Heart right ventricle (tissue), 16 donors: ENCODE measurements around the gene LRRC9. TPM values are rescaled to one million over a fixed set of nuclear protein-coding genes. Genes with fewer than 3 reads are reported as not detected.

Source experiments
- ATAC-seq, 8 donors: fragments of 200-7000 bp; cut with Tn5 transposase; one replicate each; pipeline ENCODE4 v1.9.1; 2020; ENCODE audit warnings: mild to moderate bottlenecking in 8 of 8, moderate library complexity in 8 of 8, moderate number of reproducible peaks in 1 of 8
- DNase-seq, 2 donors: peaks; one replicate each; pipeline ENCODE4 v3.0.0-alpha.2; 2020
- H3K27ac ChIP-seq, 10 donors: fragments of 200-600 bp; sonication (generic) in 2 of 10; one replicate each; pipeline versions ENCODE4 v1.5.0 to v1.8.0; 2020 to 2022; ENCODE audit warnings: mild to moderate bottlenecking in 3 of 10
- H3K27me3 ChIP-seq, 7 donors: fragments of 200-600 bp; one replicate each; pipeline ENCODE4 v1.8.0; 2021 to 2022; ENCODE audit warnings: mild to moderate bottlenecking in 2 of 7
- H3K36me3 ChIP-seq, 9 donors: fragments of 200-600 bp; sonication (generic) in 1 of 9; one replicate each; pipeline versions ENCODE4 v1.5.0 to v1.8.0; 2020 to 2022; ENCODE audit warnings: mild to moderate bottlenecking in 2 of 9
- H3K4me1 ChIP-seq, 9 donors: fragments of 200-600 bp; sonication (generic) in 1 of 9; one replicate each; pipeline versions ENCODE4 v1.5.0 to v1.8.0; 2020 to 2022; ENCODE audit warnings: mild to moderate bottlenecking in 4 of 9
- H3K4me3 ChIP-seq, 10 donors: fragments of 200-600 bp; sonication (generic) in 2 of 10; one replicate each; pipeline versions ENCODE4 v1.5.0 to v1.8.0; 2020 to 2022; ENCODE audit warnings: mild to moderate bottlenecking in 7 of 10, moderate library complexity in 2 of 10
- H3K9me3 ChIP-seq, 11 donors: fragments of 200-600 bp in 10 of 11; sonication (generic) in 2 of 11; one replicate each; pipeline versions ENCODE4 v1.5.0 to v1.8.0; 2013 to 2022; ENCODE audit warnings: mild to moderate bottlenecking in 2 of 11, control low read depth in 1 of 11, moderate library complexity in 1 of 11
- WGBS, 2 donors: extraction: QIAGEN DNeasy Blood & Tissue Kit; methylation state at CpG; one replicate each; pipeline ENCODE4 v1.1.7; 2013; ENCODE audit warnings: inconsistent platforms in 1 of 2; 5-methylcytosine and 5-hydroxymethylcytosine counted together
- intact Hi-C, 10 donors: fragments of 100-400 bp; cut with DNase I; formaldehyde crosslinking; loops; one replicate each; pipeline versions ENCODE4 v1.11.1 to v1.14.2; 2022
- polyA plus RNA-seq, 2 donors: library from polyadenylated mRNA; stranded (reverse); fragments of 200-250 nt; gene quantifications; one replicate each; pipeline ENCODE4 v1.2.3, GENCODE V29; 2013
- total RNA-seq, 10 donors: library from RNA; stranded (reverse); fragmentation: NEBNext Ultra II Directional in 3 of 10; extraction: Animal tissue kit (Norgen Biotek cat#: 25700) in 3 of 10; gene quantifications; one replicate each; pipeline versions ENCODE4 v1.2.1 to v1.2.4, GENCODE V29; 2021 to 2023
- TF ChIP-seq, protein P1 (sequence below), 9 donors: fragments of 200-600 bp; sonication (generic) in 2 of 9; IDR thresholded peaks; one replicate each; pipeline versions ENCODE4 v1.5.0 to v1.8.0; 2021 to 2022; ENCODE audit warnings: antibody characterized with exemption in 9 of 9, mild to moderate bottlenecking in 5 of 9, moderate library complexity in 1 of 9
- donor health status: Arrhythmogenic right ventricular cardiomyopathy.
- donor health status: ischemic (EF 13 %, LVEDD 7.1; RV severe dilation, severe dysfunction).
- donor health status: healthy with polysubstance abuse.
- donor health status: DM: no; HTN: yes; CAD: no.
- donor health status: DM: no; HTN: no; CAD: no.
- donor health status: ischemic (EF 25% LVEDD 6.9; RV normal size, moderate dysfunction).
- donor health status: ischemic (EF 25% LVEDD 5.7; RV mildly dilated, moderate dysfunction).
- donor health status: healthy.
- donor health status: DM: yes; HTN: yes; CAD: no.
- donor health status: Ischemic cardiomyopathy.
- donor health status: ischemic (EF 35%, LVEDD 5.7; RV mildly dilated, moderate dysfunction).
- donor health status: nonischemic (EF 11% LVEDD 7.7; RV severe dilation, severe dysfunction).
- donor health status: DM: yes; HTN: yes; CAD: no.
- donor health status: PGD.
- donor health status: ischemic (EF 29% LVEDD 5.4; RV normal size, mild dysfunction).
- donor health status: nonischemic (EF 23%, LVEDD 6.1; RV moderate dilation, normal function).

The LRRC9 gene
- total and polyA plus RNA-seq, 12 donors: 0.01 to 1.7 (median 0.22) TPM; not detected in 4

DNA sequence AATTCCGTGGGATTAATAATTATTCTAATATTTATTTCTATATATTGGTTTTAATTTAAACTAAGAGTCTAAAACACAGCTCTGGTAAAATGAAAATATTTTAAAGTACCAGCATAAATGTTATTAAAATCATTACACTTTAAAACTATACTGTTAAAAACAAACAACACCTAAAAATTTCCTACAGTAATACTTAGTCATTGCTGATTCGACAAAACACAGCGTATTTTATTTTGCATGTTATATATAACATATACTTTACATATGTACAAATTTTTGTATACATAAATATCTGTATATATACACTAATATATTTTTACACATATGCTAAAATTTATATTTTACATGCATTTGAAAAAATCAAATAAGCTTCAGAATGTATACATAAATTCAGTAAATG lies 165.7 kb downstream of the LRRC9 start:
- Histone ChIP-seq H3K4me1 (peaks cover 0 to 5% (median 0%) of the 10 kb centered on the region in 9 donors), H3K27me3 (no peaks in the 10 kb centered on the region), H3K4me3 (no peak overlapping the region), H3K9me3 (no peaks in the 10 kb centered on the region), H3K36me3 (no peaks in the 10 kb centered on the region), H3K27ac (no peak overlapping the region)
- no peak for DNase-seq
- ATAC-seq: no peak
- WGBS, 2 donors: 95 to 96% methylated on average over 3 of the region's 3 CpGs
- intact Hi-C loops: no loop called here
- TF ChIP-seq, protein P1, sequence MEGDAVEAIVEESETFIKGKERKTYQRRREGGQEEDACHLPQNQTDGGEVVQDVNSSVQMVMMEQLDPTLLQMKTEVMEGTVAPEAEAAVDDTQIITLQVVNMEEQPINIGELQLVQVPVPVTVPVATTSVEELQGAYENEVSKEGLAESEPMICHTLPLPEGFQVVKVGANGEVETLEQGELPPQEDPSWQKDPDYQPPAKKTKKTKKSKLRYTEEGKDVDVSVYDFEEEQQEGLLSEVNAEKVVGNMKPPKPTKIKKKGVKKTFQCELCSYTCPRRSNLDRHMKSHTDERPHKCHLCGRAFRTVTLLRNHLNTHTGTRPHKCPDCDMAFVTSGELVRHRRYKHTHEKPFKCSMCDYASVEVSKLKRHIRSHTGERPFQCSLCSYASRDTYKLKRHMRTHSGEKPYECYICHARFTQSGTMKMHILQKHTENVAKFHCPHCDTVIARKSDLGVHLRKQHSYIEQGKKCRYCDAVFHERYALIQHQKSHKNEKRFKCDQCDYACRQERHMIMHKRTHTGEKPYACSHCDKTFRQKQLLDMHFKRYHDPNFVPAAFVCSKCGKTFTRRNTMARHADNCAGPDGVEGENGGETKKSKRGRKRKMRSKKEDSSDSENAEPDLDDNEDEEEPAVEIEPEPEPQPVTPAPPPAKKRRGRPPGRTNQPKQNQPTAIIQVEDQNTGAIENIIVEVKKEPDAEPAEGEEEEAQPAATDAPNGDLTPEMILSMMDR (IDR thresholded peaks at IDR 0.05): no peak

DNA sequence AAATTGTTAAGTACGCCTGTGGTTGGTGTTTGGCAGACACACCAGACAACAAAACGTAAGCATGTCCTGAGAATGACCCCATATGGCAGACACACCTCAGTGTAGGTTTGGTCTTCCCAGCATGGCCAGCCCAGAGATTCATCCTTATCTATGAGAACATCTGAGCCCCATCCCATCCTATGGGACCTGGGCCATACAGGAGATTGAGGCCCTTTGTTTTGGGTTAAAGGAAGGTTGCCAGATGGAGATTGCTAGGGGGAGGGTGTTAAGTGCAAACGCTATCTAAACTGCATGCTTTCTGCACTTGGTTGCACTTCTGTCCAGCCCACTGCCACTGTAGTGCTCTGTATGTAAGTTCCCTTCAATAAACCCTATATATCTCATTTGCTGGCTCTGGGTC lies 167.7 kb downstream of the LRRC9 start:
- ATAC-seq: no peak
- H3K4me3 ChIP-seq: no peak overlapping the region

DNA sequence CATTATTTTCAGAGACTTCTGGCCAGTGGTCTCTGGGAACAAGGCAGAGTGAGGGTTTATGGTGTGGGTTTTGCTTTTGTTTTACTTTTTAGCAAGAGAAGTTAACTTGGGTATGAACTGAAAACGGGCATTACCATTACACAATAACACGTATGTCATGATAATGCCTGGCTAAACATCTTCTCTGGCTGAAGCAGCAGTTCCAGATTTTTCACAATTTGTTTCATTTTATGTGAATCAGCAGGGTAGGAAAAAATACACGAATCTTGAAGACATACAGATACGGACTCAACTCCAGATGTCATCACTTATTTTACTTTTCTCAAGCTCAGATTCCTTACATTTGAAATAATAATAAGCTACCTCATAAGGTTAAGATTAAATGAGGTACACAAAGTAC lies 169.3 kb downstream of the LRRC9 start:
- H3K4me1 ChIP-seq: peaks cover 0 to 21% (median 13%) of the 10 kb centered on the region in 9 donors
- no peaks in the 10 kb centered on the region for H3K9me3 ChIP-seq
- TF ChIP-seq, protein P1 (IDR thresholded peaks at IDR 0.05): no peak
- DNase-seq: no peak
- 61 to 72% methylated on average over 4 of the region's 4 CpGs for WGBS, 2 donors
- H3K27ac ChIP-seq: no peak overlapping the region
- no peaks in the 10 kb centered on the region for H3K27me3 ChIP-seq
- intact Hi-C loops: no loop called here
- H3K36me3 ChIP-seq: no peaks in the 10 kb centered on the region
- H3K4me3 ChIP-seq: no peak overlapping the region
- no peak for ATAC-seq

More for the DNA sequence above, 167.7 kb downstream of the LRRC9 start:
- H3K27me3 ChIP-seq: no peaks in the 10 kb centered on the region
- H3K36me3 ChIP-seq: no peaks in the 10 kb centered on the region
- intact Hi-C loops: no loop called here
- H3K4me1 ChIP-seq: peaks cover 0 to 8% (median under 1%) of the 10 kb centered on the region in 9 donors
- no peak for DNase-seq
- no peaks in the 10 kb centered on the region for H3K9me3 ChIP-seq
- 44 to 83% methylated on average over 3 of the region's 3 CpGs for WGBS, 2 donors
- TF ChIP-seq, protein P1 (IDR thresholded peaks at IDR 0.05): no peak
- no peak overlapping the region for H3K27ac ChIP-seq

DNA sequence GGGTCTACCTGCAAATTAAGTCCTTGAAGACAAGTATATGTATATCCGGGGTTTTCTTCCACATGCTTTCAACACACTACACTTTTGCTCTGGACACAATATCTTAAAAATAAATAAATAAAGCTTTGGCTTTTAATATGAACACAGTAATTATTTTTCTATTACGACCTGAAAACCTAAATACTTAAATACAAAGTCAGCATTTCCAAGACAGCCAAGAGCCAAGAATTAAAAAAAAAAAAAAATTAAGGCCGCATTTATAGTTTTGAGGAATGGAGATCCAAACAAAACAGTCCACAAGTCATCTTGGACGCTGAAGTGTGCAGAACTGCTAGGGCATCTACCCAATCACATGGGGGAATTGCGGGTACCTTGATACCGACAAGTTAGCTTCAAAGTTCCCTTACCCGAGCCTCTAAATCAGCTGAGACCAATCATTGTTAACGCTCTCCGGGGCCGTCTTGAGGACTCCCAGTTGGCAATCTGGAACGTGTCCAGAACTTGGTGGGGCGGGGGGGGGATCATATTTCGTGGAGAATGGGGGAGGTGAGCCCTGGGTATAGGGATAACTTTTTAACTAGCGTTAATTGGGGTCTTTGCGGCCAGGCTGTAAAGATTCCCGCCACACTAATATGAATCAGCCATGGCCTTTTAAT lies 171.0 kb downstream of the LRRC9 start:
- H3K27me3 ChIP-seq: no peaks in the 10 kb centered on the region
- TF ChIP-seq, protein P1 (IDR thresholded peaks at IDR 0.05): no peak
- intact Hi-C loops: loop anchor here in 7 of 10 donors (1.0 to 10.0 kb wide), 8 partner anchors 61 to 161 kb away; partner anchors contain the start of genes DHRS7 (in 6 of the 7) and PPM1A (in 3 of the 7)
- H3K9me3 ChIP-seq: no peaks in the 10 kb centered on the region
- H3K36me3 ChIP-seq: no peaks in the 10 kb centered on the region
- peak overlapping the region; percentile 66 to 90 (median 74) for H3K4me3 ChIP-seq
- peaks cover 0 to 39% (median 31%) of the 10 kb centered on the region in 9 donors for H3K4me1 ChIP-seq
- H3K27ac ChIP-seq: peak overlapping the region; percentile 96 to 99 (median 98)
- 9% methylated on average over 16 of the region's 16 CpGs for WGBS, 2 donors
- ATAC-seq (peak; percentile 10 to 56 (median 36)), DNase-seq (peak; percentile 49 to 66)
